DMS114 treated with DMSO at 0.1 percent for 48 hours (cell line): Measurements from ENCODE around the gene GNAO1.

Source experiments
- DNase-seq: peaks from one replicate; lab custom pipeline; 2025; ENCODE audit not compliant: unreplicated experiment; lab: John Stamatoyannopoulos, UW

The GNAO1 gene

DNA sequence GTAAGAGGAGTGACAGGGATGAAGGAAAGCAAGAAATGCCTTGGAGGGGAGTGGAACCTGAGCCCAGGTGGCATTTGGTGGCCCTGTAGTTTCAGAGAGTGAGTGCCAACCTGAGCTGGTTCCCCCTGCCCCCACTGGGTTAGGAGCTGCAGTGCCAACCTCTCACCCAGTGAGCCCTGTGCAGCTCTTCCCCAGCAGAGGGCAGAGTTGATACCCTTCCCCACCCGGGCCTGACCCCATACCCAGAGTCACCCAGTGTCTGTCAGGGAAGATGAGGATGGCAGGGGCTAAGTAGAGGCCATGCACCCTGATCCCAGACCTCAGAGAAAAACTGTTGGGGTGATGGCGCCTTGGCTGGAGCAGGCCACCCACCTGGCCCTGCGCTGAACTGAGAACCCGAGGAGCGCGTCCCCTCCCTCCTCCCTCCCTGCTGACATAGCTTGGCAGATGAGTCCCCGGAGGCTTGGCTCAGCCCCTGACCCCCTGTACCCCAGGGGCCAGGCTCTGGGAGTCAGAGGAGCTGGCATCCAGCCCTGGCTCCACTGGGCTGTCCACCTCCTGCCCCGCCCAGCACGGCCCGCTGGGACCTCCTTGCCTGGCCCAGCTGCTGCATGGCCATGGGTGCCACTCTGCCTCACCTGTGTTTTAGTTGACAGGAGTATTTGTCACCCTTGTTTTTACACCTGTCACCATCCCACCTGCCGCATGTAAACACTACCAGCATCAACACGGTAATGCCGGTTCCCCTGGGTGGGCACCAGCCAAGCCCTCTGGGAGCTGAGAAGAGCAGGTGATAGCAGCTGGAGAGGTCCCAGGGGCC, 120.1 kb downstream of the GNAO1 start:
- no peak for DNase-seq

DNA sequence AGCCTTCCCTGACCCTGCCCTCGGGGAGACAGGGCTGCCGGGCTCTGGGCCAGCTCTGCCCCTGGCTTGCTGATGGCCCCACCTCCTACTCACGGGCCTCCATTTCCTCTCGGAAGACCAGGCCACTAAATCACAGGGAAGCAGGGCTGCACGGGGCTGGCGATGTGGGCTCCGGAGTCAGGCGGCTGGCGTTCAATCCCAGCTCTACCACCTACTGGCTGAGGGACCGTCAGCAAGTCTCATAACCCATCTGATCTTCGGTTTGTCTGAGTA, 120.7 kb downstream of the GNAO1 start:
- no peak for DNase-seq

DNA sequence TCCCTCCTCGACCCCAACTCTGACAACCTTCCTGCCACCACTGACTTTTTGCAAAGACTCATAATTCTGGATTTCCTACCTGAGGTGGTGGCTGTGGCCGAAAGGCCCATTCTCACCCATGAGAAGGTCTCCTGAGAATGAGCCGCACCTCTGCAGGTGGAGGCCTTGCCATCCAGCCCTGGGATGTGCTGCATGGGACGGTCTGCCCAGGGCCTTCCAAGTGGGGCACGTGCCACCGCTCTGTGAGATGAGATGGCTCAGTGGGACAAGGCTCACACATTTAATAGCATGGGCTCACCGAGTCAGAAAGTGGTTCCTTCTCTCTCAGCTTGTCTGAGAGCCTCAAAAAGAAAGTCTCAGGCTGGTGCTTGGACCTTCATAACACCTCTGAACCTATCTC, 121.3 kb downstream of the GNAO1 start:
- DNase-seq = no peak

DNA sequence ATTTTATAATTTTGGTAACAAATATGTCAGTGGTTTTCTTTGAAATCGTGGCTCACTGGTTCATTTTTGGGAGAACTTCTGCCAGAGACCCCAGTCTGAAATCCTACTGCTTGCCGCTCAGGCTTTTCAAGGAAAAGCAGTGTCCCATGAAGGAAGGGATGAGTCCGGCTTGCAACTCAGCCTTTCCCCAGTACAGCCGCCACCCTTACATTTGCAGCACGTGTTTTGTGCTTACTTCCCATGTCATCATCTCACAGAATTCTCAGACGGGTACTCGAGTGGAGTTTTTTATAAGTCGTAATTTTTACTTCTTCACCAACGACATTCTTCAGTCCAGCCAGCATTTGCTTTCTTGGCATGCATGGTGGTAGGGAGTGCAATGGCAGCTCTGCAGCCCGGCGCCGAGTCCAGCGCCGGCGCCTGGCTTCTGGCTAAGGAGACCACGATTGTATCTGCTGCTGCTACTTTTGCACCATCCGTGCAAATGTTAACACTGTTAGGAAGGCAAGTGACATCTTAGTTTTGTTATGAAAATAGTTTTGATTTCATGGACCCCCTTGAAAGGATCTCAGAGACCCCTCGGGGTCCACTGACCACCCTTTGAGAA, 123.1 kb downstream of the GNAO1 start:
- DNase-seq = no peak

DNA sequence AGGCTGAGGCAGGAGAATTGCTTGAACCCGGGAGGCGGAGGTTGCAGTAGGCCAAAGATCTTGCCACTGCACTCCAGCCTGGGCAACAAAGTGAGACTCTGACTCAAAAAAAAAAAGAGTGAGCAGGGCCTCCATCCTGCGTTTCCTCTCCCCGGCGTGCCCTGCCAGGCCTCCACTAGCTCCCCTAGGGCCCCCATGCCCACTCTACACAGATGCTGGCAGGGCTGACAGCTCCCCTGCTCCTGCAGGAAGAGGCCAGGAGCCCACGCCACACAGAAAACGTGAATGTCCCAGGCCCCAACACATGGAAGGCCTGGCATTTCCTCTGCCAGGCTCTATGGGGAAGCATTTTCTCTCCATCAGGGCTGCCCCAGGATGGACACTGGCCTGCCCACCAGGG, 124.7 kb downstream of the GNAO1 start:
- DNase-seq = no peak

DNA sequence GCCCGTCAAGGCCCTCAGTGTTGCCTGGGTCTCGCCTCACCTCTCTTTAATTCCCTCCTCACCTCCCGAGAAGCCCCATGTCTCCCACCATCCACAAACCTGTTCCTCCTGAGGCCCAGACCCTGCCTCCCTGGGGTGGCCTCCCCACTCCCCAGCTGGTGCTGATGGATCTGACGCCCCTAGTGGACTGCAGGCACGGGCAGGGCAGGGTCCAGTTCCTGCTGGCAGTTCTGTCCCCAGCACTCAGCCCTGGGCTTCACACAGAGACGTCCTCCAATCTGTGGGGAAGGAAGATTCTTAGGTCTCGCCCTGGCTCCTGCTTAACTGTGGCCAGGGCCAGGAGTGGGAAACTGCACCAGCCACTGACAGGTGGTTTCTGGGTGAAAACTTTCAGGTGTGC, 125.3 kb downstream of the GNAO1 start:
- DNase-seq = no peak

DNA sequence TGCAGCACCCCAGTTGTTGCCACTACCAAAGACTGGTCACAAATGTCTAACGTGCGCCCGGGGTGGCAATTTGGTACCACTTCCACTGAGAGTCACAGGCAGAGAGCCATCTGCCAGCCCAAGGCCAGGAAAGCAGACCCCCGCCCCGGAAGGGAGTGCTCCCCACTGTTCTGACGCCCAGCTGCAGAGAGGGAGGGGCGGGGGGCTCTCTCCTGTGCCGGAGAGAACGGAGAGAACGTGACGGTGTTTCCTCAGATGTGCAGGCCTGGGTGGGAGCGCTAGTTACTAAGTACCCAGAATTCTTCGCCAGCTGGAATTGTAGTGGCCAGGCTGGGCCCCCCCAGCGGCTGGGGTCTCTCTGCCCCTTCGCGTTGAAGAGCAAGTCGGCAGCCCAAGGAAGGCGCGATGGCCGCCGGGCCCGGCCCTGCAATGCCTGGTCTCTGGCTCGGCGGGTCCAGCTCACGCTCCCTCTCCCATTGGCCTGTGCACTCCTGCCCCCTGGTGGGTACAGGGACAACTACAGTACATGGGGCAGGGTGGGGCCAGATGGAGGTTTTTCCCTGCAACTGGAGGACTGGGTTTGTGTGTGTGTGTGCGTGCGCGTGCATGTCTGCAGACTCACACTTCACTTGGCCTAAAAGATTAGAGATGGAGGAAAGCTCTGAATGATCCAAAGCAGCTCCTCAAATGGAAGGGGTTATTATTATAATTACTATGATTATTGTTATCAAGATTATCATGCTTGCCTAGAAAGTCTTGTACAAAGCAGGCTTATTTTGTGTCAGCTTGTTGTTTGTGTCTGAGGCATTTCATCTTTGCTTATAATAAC, 126.9 kb downstream of the GNAO1 start:
- DNase-seq = peak; percentile 67

DNA sequence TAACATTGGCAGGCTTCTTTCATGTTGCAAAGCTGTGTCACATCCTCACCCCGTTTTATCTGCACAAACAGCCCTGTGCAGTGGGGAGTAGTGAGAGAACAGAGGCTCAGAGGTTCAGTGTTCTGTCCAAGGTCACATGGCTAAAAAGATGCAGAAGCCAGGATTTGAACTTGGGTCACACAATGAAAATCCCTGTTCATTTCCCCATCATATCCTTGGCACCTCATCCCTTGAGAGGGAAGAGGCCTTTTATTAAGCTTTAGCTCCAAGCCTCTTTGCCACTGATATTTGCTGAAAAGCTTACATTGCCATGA, 127.5 kb downstream of the GNAO1 start:
- no peak for DNase-seq

DNA sequence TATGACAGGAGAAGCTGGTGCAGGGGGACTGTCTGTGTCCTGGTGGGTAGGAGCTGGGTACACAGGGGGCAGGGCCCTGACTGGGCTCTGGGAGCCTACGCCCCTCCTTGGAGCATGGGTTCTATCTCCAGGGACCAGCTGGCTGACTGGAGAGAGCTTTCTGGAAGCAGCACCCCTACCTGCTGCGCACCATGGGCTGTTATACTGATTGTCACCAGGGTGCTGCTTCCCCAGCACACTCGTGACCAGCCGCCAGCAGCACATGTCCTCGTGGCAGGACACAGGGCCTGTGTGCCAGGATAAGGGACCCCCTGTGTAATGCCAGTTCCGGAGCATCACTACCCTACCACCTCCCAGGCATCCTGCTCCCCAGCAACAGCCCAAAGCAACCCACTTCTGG, 128.1 kb downstream of the GNAO1 start:
- DNase-seq = no peak

DNA sequence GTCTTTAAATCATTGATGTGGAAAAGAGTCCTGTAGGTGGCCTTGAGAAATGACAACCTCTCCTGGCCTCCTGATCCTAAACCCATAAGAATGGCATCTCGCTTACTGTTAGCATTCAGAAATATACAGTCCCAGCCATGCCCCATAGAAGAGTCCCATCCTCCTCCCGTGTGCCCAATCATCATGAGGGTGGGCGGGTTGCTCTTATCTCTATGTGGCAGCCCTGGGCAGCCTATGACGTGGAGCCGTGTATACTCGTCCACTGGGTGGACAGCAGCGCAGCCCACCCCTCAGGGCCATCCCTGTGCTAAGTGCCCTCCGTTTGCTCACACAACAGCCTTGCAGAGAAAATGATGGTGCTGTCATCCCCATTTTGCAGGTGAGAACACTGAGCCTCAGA, 128.8 kb downstream of the GNAO1 start:
- no peak for DNase-seq

DNA sequence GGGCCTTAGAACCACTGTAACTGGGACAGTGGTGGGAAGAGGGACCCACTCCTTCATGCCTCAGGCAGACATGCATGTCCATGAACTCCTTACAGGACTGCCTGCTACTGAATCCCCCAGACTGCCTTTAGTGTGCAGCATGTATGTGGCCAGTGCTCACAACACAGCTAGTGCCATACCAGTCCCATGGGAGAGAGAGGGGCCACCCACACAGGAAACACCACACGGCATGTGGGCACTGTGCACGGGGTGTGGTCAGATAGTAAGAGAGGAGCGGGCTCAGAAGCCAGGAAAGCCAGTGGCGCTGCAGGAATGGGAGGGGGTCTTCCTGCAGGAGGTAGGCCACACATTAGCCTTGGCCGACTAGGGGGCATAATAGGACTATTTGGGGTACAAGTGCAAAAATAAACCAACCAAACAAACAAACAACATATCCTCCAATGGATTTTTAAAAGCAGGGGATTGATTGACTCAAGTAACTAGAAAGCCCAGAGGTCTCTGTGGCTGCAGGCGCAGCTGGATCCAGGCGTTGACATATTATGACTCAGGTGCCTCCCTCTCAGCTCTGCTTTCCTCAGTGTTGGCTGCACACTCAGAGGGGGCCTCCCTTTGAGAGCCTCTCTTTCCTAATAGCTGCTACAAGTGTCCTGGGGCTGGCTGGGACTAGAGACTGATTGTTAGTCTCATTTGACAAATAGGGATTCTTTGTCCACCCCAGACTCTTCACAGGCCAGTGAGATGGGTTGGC, 129.7 kb downstream of the GNAO1 start:
- no peak for DNase-seq

DNA sequence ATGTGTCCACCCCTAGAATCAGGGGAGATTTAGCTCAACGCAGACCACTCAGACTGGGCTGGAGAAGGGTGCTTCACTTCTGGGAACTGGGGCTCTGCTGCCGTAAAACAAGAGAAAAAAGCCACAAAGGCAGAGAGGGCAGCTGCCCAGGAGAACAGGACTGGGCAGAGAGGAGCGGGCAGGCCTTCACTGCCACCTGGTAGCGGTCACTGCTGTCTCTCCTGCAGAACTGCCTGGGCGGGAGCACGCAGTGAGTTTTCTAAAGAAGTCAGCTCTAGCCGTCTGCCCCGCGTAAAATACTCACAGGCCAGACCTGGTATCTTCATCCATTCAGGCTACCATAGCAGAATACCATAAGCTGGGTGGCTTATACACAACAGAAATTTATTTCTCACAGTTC, 130.3 kb downstream of the GNAO1 start:
- DNase-seq = no peak

DNA sequence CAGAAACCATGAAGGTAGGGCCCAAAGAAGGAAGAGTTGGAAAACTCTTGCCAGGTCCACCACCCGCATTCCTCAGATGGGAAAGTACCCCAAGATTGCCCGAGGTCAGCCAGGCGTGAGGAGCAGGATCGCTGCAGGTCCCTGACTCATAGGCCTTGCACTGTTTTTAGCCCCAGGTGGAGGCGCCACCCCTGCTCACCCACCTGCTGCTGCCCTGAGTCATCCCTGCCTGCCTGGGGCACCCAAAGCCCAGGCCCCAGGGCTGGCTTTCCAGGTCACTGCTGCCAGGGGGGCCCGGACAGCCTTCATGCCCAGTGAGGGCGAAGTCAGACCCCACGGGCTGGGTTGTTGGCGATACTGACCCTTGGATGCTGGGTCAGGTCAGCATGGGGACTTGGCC, 133.1 kb downstream of the GNAO1 start:
- DNase-seq = no peak

DNA sequence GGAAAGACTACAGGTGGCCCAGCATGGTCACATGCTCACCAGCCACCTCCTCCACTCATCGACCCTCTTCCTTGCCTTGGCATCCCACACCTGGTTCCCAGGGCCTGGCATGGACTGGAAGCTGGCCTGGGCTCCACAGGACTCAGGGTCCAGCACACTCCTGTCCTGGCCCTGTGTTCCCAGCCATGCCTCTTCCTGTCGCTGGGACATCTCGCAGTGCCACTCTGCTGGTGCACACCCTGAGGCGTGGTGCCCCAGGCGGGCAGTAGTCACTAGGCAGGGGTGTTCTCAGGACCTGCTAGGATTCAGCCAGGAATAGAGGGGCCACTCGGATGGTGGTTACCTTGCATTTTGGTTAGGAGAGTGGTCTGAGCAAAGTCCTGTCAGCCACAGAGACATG, 134.7 kb downstream of the GNAO1 start:
- DNase-seq = no peak

DNA sequence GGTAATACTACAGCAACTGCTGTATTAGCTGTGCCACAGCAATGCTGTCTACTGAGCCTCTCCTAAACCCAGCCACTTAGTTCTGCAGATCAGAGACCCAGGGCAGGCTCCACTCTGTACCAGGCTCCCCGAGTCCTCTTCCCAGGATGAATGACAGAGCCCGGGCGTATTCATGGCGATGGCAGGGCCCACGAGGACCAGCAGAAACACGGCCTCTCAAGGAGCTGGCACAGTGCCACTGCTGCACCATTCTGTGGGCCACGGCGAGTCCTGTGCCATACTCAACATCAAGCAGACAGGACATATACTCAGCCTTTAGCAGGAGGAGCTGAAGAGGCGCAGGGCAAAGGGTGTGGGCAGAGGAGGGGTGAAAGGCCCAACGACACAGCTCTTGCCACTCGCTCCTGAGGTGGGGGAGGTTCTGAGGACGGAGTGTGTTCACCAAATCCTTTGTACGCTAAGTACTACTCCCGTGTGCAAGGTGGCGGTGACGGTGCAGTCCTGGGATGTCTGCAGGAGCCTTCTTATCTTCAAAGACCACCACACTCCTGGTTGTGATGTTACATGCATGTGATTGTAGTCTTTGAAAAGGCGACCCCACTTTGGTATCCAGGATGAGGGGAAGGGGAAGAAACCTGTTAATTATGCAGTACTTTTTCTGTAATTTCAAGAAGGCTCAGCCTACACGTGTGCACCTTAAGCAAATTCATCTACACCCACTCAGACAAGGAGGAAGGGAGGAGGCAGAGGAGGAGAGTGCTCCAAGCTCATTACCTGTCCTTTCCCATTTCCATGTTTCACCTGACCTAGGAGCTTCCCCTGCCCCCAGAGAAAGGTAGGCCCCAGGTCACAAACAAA, 136.0 kb downstream of the GNAO1 start:
- no peak for DNase-seq

DNA sequence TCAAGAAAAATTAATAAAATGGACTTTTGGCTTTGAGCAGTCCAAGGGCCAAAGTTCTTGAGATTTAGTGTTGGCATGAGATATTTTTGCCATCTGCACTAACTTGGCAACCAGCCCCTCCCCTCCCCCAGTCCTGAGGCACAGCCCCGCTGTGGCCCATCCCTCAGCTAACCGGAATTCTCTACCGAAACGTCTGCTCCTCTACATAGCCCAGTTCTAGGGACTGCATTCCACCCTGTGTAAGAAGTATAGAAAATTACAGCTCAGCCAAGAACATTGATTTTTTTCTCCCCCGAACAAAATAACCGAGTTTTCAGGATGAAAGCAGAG, 136.6 kb downstream of the GNAO1 start:
- no peak for DNase-seq

DNA sequence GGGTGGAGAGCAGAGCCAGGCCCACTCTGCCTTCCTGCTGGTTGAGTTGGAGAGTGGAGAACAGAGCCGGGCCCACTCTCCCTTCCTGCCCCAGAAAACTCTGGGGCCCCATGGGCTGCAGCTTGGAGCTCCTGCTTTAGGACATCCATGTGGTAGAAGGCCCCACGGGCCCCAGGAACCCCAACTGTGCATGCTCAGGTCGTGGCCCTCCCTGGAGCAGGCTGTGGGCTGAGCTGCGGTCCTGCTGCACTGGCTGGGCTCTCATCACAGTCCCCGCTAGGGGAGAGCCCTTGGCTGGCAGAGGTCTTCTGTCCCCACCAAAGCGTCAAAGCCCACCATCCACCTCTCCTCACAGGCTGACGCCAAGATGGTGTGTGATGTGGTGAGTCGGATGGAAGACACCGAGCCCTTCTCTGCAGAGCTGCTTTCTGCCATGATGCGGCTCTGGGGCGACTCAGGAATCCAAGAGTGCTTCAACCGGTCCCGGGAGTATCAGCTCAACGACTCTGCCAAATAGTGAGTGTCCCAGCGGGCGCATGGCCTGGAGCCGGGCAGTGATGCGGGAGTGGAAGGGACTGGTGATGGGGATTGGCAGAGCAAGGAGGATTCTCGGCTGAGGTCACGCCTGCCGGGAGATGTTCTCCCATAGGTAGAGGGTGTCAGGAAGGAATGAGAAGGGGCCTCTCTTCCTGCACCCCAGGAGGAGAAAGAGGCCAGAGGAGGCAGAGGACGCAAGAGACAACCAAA, 137.2 kb downstream of the GNAO1 start:
- DNase-seq = no peak

DNA sequence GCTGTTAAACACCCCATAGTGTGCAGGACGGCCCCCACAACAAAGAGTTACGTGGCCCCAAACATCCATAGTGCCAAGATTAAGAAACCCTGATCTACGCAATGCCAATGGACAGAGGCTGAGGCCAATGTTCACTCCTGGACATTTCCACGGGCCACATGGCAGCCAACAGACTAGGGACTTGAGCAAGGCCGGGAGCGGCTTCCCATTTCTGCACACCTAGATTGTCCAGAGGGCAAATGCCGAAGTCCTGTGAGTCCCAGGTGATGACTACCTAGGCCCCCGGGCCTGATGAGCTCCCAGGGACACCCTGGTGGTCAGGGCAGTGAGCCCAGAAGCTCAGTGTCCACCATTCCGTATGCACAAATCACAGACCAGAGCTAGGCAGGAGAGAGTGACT, 138.6 kb downstream of the GNAO1 start:
- no peak for DNase-seq

DNA sequence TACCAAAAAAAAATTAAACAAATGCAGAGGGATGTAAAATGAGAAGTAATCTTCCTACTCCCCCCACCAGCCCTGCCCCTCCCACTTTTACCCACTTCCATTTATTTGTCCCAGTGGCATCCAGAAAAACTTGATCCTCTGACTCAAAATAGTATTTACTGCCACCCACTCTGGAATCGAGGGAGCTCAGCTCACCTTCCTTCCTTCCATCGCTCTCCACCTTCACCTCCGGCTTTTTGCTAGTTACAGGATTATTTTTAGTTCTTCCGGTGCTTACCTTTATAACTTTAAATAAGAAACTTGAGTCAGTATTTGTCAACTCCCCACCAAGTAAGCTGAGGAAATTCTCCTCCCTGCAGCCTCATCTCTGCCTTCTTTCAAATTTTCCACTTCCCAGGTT, 139.2 kb downstream of the GNAO1 start:
- no peak for DNase-seq

DNA sequence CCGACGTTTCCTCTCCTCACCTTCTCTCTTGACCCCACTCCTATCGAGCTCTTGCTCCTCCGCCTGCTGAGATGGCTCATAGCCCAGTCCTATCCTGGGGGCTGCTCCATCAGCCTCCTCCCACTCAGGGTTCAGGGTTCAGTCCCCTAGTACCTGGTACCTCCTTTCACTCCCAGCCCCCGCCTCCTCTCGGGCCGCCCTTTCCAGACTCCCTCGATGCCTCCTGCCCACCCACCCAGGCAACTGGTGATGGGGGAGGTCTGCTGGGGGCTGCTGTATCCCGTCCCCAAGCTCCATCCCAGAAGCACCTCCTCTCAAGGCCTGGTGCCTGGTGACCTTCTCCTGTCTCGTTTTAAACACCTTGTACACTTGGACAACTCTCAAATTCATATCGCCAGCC, 140.1 kb downstream of the GNAO1 start:
- DNase-seq = no peak
